GM18873 (cell line): ENCODE data around the gene MAN1C1.
A peak's percentile ranks its signal among the peaks of the same experiment; 100 is the strongest.

Source experiments
- ATAC-seq: cut with Tn5 transposase; IDR thresholded peaks from one replicate; pipeline ENCODE4 v1.9.1; 2021; ENCODE audit warnings: mild to moderate bottlenecking, moderate library complexity, moderate number of reproducible peaks; ENCODE audit not compliant: unreplicated experiment, low FRiP score

The MAN1C1 gene

GRCh38 chr1:25807480-25808390, 191.1 kb downstream of the MAN1C1 start:
- no peak for ATAC-seq

- ATAC-seq, result no peak
Observed at GRCh38 chr1:25808481-25809244, 192.1 kb downstream of the MAN1C1 start.

- no peak for ATAC-seq
Observed at GRCh38 chr1:25809283-25809926, 192.8 kb downstream of the MAN1C1 start.

- ATAC-seq, result no peak
Observed at GRCh38 chr1:25809929-25810328, 193.3 kb downstream of the MAN1C1 start.

GRCh38 chr1:25810341-25811299, 194.0 kb downstream of the MAN1C1 start:
- ATAC-seq, result no peak

- ATAC-seq, result no peak
Observed at GRCh38 chr1:25811384-25812082, 194.9 kb downstream of the MAN1C1 start.

GRCh38 chr1:25813071-25813733, 196.6 kb downstream of the MAN1C1 start:
- no peak for ATAC-seq

GRCh38 chr1:25813734-25814471, 197.3 kb downstream of the MAN1C1 start:
- no peak for ATAC-seq

- ATAC-seq, result no peak
Observed at GRCh38 chr1:25814549-25815087, 198.0 kb downstream of the MAN1C1 start.

- no peak for ATAC-seq
Observed at GRCh38 chr1:25815208-25816111, 198.9 kb downstream of the MAN1C1 start.

GRCh38 chr1:25816112-25816718, 199.6 kb downstream of the MAN1C1 start:
- ATAC-seq, result no peak

- ATAC-seq, result no peak
Observed at GRCh38 chr1:25817840-25818501, 201.4 kb downstream of the MAN1C1 start.

GRCh38 chr1:25818569-25818968, 202.0 kb downstream of the MAN1C1 start:
- no peak for ATAC-seq

GRCh38 chr1:25819491-25820246, 203.1 kb downstream of the MAN1C1 start, which contains the start of gene MTFR1L:
Gene MTFR1L, plus strand, starts transcription at chr1:25819954. Its CDS starts 3,151 bp downstream, at chr1:25823105.
- peak; percentile 65 for ATAC-seq
